ENCODE measurements around the gene KBTBD13.
"Not testable (repeated sequence)": the region's sequence is repeated elsewhere in the genome, so short reads cannot be mapped to it uniquely, and the experiment has no call there.

The KBTBD13 gene

GRCh38 chr15:65076486-65077290 lies at the start of gene KBTBD13:
Gene KBTBD13, plus strand, starts transcription at chr15:65076746. Its CDS starts 70 bp downstream, at chr15:65076816.
- no peak for DNase-seq

DNA sequence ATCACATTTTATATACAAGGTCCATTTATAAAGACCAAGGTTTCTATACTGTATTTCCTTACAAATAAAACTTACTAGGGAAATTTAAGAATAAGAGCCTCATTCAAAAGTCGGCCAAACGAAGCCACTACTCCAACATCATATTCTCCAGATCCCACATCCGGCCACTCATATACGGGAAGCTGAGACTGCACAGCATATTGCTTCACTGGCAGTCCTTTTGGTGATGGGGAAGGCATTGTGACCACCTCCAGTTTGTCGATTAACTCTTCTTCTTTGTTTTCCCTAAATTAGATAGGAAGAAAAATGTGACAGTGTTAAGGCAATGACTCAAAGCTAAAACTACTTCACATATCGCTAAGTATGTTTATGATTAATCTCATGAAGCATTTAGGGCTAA lies 49.8 kb upstream of the KBTBD13 start:
- DNase-seq, result no peak

- no peak for DNase-seq
Observed at GRCh38 chr15:65027593-65027992, 49.0 kb upstream of the KBTBD13 start.

DNA sequence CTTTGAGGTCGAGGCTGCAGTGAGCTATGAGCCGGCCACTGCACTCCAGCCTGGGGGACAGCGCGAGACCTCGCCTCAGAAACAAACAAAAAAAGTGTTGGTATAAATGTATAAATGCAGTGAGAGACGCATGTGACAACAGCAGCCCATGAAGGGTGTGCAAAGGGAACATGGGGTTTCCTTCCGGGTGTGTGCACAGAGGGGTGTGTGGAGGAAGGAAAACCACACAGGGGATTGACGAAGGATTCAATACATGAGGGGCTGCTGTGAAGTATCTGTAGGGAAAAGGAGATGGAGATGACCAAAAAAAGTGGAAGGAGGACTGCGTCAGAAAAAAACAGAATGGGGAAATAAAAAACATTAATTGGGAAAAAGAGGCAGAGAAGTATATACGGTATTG lies 48.2 kb upstream of the KBTBD13 start:
- peak; percentile 34 for DNase-seq

DNA sequence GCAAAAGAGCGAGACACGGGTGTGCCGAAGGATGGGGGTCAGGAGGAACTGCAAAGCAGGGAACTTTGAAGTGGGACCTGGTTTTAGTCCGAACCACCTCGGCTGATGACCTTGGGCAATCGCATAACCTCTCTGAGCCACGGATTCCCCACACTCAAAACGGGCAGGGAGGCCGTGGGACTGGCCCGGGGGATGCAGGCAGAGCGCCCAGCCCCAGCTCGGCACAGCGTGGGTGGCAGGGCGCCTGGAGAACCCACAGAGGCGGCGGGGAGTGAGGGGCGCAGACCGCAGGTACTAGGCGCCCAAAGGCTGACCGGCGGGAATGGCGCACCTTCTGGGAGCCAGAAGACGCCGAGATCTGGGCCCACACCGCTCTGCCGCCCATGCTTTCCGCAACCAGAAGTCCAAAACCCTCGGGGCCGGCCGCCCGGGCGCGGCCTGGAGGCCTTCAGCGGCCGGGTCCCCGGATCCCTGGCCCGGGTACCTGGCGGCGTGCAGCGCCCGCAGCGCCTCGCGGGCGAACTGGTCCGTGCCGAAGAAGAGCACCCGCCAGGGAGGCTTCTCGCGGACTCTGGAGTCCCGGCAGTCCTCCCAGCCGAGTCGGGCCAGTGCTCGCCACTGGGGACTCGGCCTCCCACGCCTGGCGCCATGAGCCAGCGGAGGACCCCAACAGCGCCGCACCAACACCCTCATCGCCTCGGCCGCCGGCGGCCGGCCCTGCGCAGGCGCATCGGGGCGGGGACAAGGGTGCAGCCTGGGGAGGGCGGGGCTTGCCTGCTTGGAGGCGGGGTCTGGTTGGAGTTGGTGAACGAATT lies 47.4 kb upstream of the KBTBD13 start, which contains the start of gene MTFMT:
Gene MTFMT, minus strand, starts transcription at position 719 of the 815 bp plus-strand sequence. Its CDS starts 26 bp downstream, at position 693.
- peak; percentile 96 for DNase-seq

- no peak for DNase-seq
Observed at GRCh38 chr15:65029736-65030208, 46.8 kb upstream of the KBTBD13 start.

DNA sequence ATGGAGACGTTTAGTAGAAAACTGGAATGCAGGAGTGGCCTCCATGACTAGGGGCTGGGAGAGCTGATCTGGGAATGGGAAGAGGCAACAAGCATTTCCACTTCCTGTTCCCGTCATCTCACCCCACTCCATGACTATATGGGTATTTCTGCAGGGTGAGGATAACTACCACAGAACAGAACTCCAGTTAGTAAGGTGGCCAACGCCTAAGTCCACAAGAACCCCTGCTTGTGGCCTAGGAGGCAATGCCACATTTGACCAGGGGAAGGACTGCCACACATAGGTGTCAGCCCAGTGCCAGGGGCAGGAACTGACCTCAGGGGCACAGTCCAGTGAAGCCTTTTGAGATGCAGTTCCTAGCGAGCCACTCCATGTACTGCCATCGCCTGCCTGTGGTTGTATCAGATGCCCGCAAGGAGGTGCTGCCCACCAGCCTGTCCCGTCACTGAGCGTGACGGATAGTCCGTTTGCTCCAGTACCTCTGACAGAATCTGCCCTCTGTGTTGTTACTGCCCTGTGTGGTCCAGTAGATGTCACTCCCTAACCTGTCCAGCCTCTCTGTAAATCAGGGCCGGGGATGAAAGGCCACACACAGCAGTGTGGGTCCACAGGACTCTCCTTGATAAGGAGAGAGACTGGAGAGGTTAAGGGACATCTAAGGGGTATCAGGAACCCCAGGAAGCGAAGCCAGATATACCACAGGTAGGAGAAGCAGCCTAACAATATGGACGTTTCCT lies 43.6 kb upstream of the KBTBD13 start:
- DNase-seq, result peak; percentile 59

DNA sequence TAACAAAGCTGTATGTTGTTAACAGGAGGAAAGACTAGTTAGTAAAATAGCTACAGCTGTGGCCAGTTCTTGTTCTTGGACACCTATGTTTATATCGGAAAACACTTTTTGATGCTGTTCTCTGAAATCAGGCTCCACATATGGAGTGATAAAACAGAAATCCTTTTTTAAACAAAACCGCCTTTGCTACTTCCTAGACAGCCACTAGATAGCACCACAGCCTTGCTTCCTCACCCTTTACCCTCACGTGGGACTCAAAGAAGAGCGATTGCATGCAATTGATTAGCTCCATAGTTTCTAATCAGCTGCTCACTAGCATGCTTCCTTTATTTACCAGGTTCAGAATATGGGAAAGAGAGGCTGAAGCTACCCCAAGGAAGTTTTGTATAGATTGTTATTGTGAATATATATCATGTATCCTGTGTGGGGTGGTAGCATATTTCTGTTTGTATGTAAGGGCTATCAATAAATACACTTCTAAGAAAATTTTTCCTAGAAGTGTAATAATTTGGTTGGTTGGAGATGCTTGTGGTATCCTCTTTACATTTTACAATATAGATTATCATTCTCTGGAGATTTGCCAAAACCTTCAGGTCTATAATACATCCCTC lies 42.8 kb upstream of the KBTBD13 start:
- DNase-seq, result peak; percentile 64

DNA sequence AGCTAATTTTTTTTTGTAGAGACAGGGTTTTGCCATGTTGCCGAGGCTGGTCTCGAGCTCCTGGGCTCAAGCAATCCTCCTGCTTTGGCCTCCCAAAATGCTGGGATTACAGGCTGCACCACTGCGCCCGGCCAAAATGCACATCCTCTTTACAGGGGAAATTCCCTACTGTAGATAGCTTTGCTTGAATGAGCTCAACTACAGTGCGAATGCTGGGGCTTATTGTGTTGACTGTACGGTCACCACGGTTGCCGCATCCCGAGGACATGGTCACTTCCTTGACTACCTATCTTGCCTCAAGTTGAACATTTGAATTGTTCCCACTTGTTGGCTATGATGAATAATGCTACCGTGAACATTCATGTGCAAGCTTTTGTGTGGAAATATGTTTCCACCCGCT lies 41.8 kb upstream of the KBTBD13 start:
- DNase-seq, result no peak

DNA sequence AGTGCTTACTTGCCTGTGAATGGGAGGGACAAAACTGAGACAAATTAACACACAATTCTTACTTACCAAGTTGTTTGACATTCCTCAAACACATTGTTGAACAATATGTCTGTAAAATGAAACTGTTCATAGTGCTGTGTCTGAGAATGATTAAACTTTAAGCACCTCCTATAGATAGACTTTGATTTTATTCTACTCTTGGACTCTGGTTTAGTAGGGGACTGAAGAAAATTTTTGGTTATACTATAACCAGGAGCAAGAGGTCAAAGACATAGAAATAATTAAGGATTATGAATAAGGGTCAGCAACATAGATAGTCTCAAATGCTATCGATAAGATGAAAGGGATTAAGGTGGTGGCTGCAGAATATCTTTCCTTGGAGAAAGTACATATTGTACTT lies 39.2 kb upstream of the KBTBD13 start:
- DNase-seq, result no peak

DNA sequence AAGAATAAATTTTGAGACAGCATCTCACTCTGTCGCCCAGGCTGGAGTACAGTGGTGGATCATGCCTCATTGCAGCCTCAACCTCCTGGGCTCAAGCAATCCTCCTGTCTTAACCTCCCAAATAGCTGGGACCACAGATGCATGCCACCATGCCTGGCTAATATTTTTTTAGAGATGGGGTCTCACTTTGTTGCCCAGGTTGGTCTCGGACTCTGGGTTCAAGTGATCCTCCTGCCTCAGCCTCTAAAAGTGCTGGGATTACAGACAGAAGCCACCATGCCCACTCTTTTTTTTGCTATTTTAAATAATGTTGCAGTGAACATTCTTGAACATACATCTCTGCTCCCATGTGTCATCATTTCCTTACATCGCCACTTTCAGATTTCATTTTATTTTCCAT lies 38.1 kb upstream of the KBTBD13 start:
- no peak for DNase-seq

DNA sequence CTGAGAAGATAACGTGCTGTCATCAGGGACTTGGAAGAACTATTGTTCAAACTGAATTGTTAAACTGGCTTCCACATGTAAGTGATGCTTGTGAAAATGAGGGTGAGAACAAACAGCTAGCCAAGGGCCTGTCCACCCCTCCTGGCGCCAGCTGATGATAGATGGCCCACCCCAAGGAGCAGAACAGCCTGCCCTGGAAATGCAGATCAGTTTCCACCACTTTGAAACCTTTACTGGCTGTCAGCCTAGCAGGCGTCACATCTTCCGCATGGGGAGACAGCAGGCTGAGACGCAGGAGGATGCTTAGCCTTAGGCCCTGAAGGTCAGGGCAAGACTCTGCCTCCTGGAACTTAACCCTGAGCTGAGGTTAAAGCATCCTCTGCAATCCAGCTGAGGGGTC lies 37.7 kb upstream of the KBTBD13 start:
- DNase-seq, result no peak

DNA sequence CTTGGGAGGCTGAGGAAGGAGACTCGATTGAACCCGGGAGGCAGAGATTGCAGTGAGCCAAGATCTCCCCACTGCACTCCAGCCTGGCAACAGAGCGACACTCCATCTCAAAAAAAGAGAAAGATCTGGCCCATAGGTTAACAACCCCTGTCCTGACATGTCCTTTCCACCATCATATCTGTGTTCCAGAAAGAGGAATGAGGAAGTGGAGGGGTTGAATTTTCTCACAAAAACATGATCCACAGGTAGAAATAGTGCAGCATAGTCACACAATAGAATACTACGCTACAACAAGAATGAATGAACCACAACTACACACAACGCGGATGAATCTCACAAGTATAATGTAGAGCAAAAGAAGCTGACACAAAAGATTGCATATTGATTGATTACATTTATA lies 36.1 kb upstream of the KBTBD13 start:
- DNase-seq, result no peak

GRCh38 chr15:65041787-65042186 lies 34.8 kb upstream of the KBTBD13 start:
- DNase-seq, result no peak

DNA sequence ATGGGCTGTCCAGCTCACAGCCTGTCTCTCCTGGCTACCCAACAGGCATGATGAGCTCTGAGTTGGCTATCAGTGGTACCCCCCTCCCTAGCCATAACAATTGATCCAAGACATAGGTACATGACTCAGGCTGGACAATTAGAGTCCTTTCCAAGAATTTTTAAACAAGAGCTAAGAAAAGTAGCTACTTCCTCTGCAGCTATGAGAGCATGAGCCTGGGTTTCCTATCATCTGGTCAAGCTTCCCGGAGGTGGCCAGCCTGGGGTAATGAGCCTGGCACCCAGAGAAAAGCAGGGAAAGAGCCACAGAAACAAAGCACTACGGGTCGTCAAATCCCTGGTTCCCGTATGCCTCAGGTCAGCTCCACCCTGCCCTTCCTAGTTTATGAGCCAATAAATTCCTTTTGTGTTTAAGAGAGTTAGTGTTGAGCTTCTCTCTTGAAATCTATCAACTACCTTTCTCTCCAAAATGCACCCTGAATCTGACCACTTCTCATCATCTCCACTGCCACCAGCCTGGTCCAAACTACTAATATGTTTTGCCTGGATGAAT lies 33.7 kb upstream of the KBTBD13 start:
- no peak for DNase-seq

GRCh38 chr15:65044218-65044617 lies 32.3 kb upstream of the KBTBD13 start:
- DNase-seq, result not testable (repeated sequence)

DNA sequence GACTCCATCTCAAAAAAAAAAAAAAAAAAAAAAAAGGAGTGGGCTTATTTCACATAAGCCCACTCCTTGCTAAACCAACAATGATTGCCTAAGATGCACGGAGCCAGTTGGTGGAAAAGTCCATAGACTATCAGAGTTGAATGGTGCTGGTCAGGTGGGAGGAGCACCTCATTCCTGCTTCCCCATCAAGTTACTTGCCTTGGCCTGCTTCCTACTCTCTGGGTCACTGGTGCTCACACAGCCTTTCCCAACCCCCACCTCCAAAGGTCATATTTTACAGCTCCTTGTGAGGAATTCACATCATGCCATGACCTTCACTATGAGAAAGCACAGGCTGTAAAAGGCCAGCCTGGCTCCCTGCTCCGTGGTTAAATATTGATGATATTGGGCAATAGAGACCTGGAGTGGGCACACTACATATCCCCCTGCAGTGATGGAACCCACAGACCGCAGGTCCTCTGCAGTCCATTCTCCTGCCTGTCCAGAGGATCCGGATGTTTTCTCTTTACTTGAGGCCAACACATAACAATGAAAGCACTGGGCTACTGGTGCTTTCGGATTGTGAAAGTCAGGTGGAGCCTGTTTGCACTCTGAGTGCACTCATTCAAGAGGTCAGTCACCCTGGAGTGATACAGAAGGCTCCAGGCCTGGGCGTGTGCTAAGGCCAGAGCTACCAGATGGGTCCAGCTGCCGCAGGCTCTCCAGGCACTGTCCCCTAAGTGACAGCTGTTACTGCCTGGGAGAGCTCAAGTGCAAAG lies 31.6 kb upstream of the KBTBD13 start, which contains the start of gene SLC51B:
Gene SLC51B, plus strand, starts transcription at position 664 of the 758 bp plus-strand sequence. CDS start 4,618 bp downstream, outside the sequence.
- DNase-seq, result no peak

DNA sequence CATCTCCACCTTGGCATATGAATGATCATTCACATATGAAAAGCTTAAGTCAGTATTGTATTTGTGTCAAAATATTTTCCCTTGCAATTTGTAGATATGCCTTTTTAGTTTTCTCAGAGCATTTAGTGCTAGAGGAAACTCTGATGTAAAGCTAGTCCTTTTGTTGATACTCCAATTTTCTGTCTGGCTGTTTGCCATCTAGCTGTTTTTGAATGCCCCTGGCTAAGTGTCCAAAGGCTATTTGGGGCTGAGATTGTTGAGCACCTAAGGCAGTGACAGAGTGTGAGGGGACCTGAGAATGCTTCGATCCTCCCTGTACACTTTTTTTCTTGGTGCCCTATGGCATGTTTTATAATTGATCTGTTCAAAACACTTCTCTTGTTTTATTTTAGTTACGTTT lies 28.3 kb upstream of the KBTBD13 start:
- no peak for DNase-seq

- DNase-seq, result peak; percentile 91
Observed at GRCh38 chr15:65049418-65049840, 27.1 kb upstream of the KBTBD13 start.

- DNase-seq, result peak; percentile 12
Observed at GRCh38 chr15:65050270-65050669, 26.3 kb upstream of the KBTBD13 start.

GRCh38 chr15:65051266-65051665 lies 25.3 kb upstream of the KBTBD13 start:
- DNase-seq, result no peak

All from activated CD4-positive, alpha-beta T cell treated with anti-CD3 and anti-CD28 coated beads, Interleukin-10, Interleukin-2, amounts not matched to agents 100 ng/mL and 50 ng/mL, durations not matched to agents 16 hours and 8 hours (primary cell).